HG03457 (cell line): ENCODE results near the gene TBC1D30.

ENCODE experiments used
- ATAC-seq: cut with Tn5 transposase; IDR thresholded peaks from one replicate; pipeline ENCODE4 v1.9.1; 2021; ENCODE audit warnings: moderate number of reproducible peaks; ENCODE audit not compliant: unreplicated experiment

The TBC1D30 gene

GRCh38 chr12:64903479-64904152 lies 79.2 kb downstream of the TBC1D30 start:
- no peak for ATAC-seq

GRCh38 chr12:64907097-64907496 lies 82.7 kb downstream of the TBC1D30 start:
- ATAC-seq = no peak

DNA sequence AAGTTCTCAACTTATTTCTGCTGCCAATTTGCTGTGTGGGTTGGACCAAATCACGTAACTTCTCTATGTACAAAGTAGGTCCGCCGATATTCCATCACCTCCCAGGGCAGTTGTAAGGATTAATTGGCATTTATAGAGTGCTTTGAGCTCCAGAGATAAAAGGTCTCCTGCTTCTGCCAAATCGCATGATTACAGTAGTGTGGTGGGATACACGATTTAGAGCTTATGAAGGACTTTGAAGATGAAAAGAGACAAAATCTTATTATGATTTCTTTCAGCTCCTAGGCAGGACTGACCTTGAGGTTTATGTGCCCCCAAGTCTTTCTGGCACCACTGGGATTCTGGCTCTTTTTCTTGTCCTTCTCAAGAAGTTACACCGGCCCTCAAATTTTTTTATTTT lies 84.7 kb downstream of the TBC1D30 start:
- no peak for ATAC-seq

GRCh38 chr12:64911081-64911480 lies 86.6 kb downstream of the TBC1D30 start:
- no peak for ATAC-seq

- ATAC-seq = no peak
Measured at GRCh38 chr12:64911912-64912311, 87.5 kb downstream of the TBC1D30 start.

- ATAC-seq = no peak
Measured at GRCh38 chr12:64912516-64913255, 88.2 kb downstream of the TBC1D30 start.

- ATAC-seq = no peak
Measured at GRCh38 chr12:64915242-64915641, 90.8 kb downstream of the TBC1D30 start.

GRCh38 chr12:64916411-64917261 lies 92.2 kb downstream of the TBC1D30 start:
- no peak for ATAC-seq

DNA sequence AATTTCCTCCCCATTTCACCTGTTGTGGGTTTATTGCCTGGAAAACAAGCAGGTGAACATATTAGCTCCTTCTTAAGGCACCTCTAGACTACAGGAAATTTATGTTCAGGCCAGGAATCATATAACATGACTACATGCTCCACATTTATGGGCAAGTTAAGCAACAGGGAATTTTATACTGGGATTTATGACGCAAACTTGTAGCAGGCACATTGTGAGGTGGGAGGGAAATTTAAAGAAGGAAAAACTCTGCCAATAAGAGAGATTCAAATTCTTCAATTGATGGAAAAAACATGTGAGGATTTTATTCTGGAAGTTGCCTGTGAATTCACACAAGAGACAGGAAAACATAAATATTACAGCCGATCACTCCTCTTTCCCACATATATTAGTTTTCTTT lies 93.9 kb downstream of the TBC1D30 start:
- ATAC-seq = no peak

GRCh38 chr12:64918801-64919200 lies 94.4 kb downstream of the TBC1D30 start:
- ATAC-seq = no peak

GRCh38 chr12:64922853-64923252 lies 98.4 kb downstream of the TBC1D30 start:
- no peak for ATAC-seq

GRCh38 chr12:64923536-64923935 lies 99.1 kb downstream of the TBC1D30 start:
- no peak for ATAC-seq
